Measurements from ENCODE around the gene GPHA2.

The GPHA2 gene

GRCh38 chr11:64900774-64901173 lies 34.9 kb downstream of the GPHA2 start:
- TF ChIP-seq EZH2phosphoT487 (IDR thresholded peaks at IDR 0.05; ENCODE audit: borderline replicate concordance, low read length) (no peak), CTCF (IDR thresholded peaks at IDR 0.05; ENCODE audit: low read depth, low read length, poor library complexity, severe bottlenecking) (no peak)
- Histone ChIP-seq H3K4me2 (ENCODE audit: low read length) (no peak overlapping the region), H3K27ac (ENCODE audit: low read depth, low read length) (no peak overlapping the region), H3K4me3 (ENCODE audit: low read length) (no peak overlapping the region), H3K9me3 (ENCODE audit: control insufficient read depth, insufficient read depth, low read length) (no peaks in the 10 kb centered on the region), H3F3A (ENCODE audit: control insufficient read depth, insufficient read depth) (no peaks in the 10 kb centered on the region), H3K4me1 (ENCODE audit: control insufficient read depth, low read length) (no peaks in the 10 kb centered on the region), H3K79me2 (ENCODE audit: control insufficient read depth, low read length) (no peaks in the 10 kb centered on the region), H3K9me2 (replicated peaks; ENCODE audit: control insufficient read depth, low read length) (no peaks in the 10 kb centered on the region), H4K20me1 (ENCODE audit: control insufficient read depth, insufficient read depth, low read depth, low read length) (no peaks in the 10 kb centered on the region), H3K36me3 (ENCODE audit: control insufficient read depth, low read length) (peaks cover 24% of the 10 kb centered on the region; the same call in 1 of the 2 replicates), H3K27me3 (ENCODE audit: control insufficient read depth, low read length) (no peaks in the 10 kb centered on the region)

GRCh38 chr11:64900263-64900678 lies 35.4 kb downstream of the GPHA2 start:
- Histone ChIP-seq H4K20me1 (ENCODE audit: control insufficient read depth, insufficient read depth, low read depth, low read length) (no peaks in the 10 kb centered on the region), H3K9me3 (ENCODE audit: control insufficient read depth, insufficient read depth, low read length) (no peaks in the 10 kb centered on the region), H3K27ac (ENCODE audit: low read depth, low read length) (no peak overlapping the region), H3K27me3 (ENCODE audit: control insufficient read depth, low read length) (no peaks in the 10 kb centered on the region), H3K79me2 (ENCODE audit: control insufficient read depth, low read length) (no peaks in the 10 kb centered on the region), H3F3A (ENCODE audit: control insufficient read depth, insufficient read depth) (no peaks in the 10 kb centered on the region), H3K4me3 (ENCODE audit: low read length) (no peak overlapping the region), H3K9me2 (replicated peaks; ENCODE audit: control insufficient read depth, low read length) (no peaks in the 10 kb centered on the region), H3K36me3 (ENCODE audit: control insufficient read depth, low read length) (peaks cover 20% of the 10 kb centered on the region; the same call in 1 of the 2 replicates), H3K4me2 (ENCODE audit: low read length) (no peak overlapping the region), H3K4me1 (ENCODE audit: control insufficient read depth, low read length) (no peaks in the 10 kb centered on the region)
- TF ChIP-seq CTCF (IDR thresholded peaks at IDR 0.05; ENCODE audit: low read depth, low read length, poor library complexity, severe bottlenecking) (no peak), EZH2phosphoT487 (IDR thresholded peaks at IDR 0.05; ENCODE audit: borderline replicate concordance, low read length) (no peak)

DNA sequence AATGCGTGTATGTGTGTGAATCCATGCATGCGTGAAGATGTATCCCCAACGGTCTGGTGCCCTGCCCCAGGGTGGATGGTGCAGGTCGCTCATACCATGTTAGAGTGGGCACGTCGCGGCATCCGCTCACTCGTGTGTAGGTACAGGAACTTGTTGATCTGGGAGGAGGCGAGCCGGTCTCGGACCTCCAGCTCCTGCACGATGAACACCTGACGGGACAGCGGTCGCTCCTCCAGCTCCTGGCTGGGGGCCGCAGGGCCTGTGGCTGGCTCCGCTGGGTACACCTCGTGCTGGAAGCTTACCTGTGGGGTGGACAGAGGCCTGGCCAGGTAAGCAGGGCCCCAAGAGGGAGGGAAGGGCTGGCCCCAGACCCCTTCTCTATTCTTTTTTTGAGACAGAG lies 37.2 kb downstream of the GPHA2 start:
- Histone ChIP-seq H3K79me2 (ENCODE audit: control insufficient read depth, low read length) (no peaks in the 10 kb centered on the region), H3K27me3 (ENCODE audit: control insufficient read depth, low read length) (no peaks in the 10 kb centered on the region), H3K4me2 (ENCODE audit: low read length) (no peak overlapping the region), H3K36me3 (ENCODE audit: control insufficient read depth, low read length) (peaks cover 21% of the 10 kb centered on the region; the same call in 1 of the 2 replicates), H3K4me1 (ENCODE audit: control insufficient read depth, low read length) (peaks cover 9% of the 10 kb centered on the region), H3K27ac (ENCODE audit: low read depth, low read length) (no peak overlapping the region), H3F3A (ENCODE audit: control insufficient read depth, insufficient read depth) (no peaks in the 10 kb centered on the region), H3K9me2 (replicated peaks; ENCODE audit: control insufficient read depth, low read length) (no peaks in the 10 kb centered on the region), H3K4me3 (ENCODE audit: low read length) (no peak overlapping the region), H3K9me3 (ENCODE audit: control insufficient read depth, insufficient read depth, low read length) (no peaks in the 10 kb centered on the region), H4K20me1 (ENCODE audit: control insufficient read depth, insufficient read depth, low read depth, low read length) (no peaks in the 10 kb centered on the region)
- TF ChIP-seq EZH2phosphoT487 (IDR thresholded peaks at IDR 0.05; ENCODE audit: borderline replicate concordance, low read length): no peak
- TF ChIP-seq CTCF (IDR thresholded peaks at IDR 0.05; ENCODE audit: low read depth, low read length, poor library complexity, severe bottlenecking): no peak
